ENCODE results near the gene DLG5.

Gene DLG5

DNA sequence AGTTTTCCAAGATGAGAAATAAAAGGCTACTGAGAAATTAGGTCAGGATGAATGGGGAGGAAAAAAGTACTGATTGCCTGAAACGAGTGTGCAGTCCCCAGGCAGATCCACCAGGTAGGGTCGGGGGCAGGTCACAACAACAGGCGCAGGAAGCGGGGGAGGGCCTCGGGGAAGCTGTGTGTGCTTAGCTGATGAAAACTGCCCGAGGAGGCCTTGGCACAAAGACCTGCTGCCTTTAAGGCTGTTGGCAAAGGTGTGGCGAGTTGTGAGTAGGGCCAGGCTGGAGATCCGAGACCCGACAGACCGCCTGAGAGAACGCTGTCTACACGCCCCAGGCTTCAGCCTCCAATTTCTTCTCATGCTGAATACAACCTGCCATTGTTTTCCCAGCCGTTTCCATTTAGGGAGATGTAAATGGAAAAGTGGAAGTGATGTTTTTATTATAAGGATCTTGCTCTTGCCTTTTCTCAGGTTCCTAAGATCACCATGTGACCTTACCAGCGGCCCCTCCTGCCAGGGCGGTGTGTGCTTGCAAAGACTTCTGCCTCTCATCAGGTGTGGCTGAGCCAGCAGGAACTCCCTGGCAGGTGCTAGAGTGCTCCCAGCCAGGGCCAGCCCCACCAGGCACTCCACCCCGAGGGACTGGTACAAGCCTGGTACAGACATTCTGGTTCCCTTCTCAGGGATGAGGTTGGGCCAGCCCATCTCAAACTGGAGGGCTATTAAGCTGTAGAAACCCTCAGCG is 60.8 kb downstream of the DLG5 start:
- no peak for DNase-seq

DNA sequence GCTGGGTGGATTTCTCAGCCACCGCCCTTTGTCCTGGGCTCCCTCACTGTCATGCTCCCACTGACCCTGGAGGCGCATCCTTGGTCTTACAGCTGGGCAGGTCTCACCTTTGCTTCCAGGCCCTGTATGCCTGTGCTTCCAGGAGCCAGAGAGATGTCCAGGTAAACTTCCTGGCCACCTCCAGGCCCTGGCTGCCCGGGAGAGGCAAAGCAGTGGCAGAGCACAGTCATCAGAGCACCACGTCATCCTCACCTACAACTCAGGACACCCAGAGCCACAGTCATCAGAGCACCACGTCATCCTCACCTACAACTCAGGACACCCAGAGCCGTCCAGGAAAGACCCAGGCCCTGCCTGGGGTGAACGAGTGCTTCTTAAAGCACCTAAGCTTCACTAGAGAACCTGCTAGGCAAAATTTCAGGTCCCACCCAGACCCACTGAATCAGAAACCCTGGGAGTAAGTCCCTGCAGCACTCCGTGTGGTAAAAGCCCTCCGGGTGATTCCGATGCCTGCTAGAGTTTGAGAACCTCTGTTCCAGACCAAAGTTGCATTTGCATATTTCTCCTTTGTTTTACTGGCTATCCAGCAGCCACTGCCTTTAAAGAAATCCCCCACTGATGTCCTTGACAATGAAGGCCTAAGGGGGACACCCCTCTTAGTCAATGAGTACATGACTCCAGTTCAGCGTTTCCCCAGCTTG is 62.3 kb downstream of the DLG5 start:
- no peak for DNase-seq

DNA sequence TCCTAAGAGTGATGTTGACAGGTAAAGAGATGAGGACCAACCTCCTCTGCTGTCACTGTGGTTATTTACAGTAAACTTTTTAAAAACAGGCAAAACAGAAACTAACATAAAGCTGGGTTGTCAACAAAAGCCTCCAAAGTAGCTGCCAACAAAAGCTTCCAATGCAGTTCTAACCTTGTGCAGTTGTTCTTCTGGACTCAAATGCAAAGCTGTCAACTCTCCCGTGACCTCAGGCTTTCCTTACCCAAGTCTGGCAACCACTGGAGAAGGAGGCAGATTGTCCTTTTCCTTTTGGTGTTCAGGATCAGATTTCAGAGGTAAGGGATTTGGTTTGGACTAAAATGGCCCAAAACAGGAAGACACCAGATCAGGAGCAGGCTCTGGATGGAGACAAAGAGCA is 63.1 kb downstream of the DLG5 start:
- no peak for DNase-seq

DNA sequence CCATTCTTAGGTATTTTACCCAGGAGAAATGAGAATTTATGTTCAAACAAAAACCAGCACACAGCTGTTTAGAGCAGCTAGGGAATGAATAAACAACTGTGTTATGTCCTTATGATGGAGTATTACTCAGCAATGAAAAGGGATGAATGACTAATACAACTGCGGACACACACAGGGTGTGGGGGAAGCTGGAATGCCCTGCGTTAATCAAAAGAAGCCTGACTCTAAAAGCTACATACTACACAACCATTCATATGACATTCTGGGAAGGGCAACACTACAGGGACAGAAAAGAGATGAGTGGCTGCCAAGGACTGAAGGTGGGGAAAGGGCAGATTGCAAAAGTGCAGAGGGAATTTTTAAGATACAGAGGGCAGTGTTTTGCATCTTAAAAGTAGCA is 64.0 kb downstream of the DLG5 start:
- DNase-seq: no peak

DNA sequence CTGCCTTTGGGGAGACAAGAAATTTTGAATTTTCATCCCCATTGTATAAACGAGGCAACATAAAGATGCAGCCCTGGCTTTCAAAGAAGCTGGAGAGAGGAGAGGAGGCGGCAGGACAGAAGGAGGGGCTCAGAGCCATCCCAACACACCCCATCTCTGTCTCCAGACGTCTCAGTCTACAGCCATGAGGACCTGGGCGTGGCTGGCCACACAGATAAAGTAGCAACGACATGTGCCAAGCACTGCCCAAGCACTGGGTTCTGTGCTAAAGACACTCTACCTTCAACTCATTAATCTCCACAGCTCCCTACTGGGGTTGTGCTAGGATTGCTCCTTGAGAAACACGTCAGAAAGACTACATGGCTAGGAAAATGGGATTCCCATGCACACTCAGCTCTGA is 65.2 kb downstream of the DLG5 start:
- no peak for DNase-seq

DNA sequence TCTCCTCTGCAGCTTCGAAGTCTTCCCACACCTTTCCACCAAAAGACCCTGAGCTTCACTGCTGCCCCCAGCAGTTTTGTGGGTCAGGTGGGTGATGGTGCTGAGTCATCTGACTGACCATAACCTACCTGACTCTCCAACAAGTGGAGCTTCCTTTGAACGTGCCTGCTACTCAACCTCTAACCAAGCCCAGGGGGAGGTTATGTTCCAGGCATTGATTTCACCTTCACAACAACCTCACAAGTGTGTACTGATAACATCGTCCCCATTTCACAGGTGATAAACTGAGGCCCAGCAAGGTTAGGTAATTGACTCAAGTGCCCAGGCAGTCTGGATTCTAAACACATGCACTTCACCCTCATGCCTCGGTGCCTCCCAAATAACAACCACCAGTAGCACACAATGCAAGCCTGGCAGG is 66.7 kb downstream of the DLG5 start:
- no peak for DNase-seq

DNA sequence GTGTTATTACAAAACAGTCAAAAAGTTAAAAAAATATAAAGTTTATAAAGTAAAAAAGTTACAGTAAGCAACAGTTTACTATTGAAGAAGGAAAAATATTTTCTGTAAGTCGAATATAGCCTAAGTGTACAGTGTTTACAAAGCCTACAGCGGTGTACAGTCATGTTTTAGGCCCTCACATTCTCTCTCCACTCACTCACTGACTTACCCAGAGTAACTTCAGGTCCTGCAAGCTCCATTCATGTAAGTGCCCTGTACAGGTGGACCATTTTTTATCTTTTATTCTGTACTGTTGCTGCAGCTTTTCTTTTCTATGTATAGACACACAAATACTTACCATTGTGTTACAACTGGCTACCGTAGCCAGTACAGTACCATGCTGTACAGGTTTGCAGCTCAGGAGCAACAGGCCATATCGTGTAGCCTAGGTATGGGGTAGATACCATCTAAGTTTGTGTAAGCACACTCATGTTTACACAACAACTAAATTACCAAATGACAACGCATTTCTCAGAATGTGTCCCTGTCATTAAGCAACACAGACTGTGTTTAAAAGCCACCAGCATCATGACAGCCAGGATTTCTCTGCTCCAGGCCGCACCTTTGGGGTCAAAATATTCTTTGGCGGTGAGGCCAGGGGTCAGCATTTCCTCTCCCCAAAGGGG is 67.2 kb downstream of the DLG5 start:
- no peak for DNase-seq

DNA sequence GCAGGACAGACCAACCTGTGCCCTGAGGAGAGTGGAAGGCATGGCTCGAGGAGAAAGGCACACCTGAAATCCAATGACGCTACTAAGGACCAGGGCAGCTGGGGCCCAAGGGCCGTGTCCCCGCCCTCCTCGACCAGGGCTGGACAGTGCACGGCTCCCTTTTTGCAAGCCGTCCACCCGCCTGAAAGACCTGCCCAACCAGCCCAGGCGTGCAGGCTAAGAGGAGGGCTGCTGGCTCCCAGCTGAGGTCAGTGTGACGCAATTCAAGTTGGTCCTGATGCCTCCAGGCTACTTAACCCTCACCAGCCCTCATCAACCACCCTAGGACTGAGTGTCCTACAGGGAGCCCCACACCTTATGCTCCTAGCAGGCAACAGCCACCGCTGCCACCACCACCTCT is 69.3 kb downstream of the DLG5 start:
- no peak for DNase-seq

DNA sequence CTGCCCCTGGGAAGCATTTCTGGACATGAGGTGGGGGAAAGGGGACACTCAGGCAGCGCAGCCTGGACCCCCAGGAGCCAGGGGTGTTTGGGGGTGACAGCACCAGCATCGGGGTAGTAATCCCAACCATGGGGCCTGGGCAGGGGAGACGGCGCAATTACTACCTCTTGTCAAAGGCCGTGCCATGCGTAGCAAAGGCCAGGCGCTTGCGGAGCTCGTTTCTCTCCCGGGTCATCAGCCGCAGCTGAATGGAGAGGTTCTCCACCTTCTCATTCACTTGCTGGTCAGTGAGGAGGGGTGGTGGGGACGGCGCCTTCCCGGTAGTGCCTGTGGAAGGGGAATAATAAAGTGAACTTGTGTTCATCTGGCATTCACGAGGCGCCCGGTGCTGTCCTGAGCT is 70.0 kb downstream of the DLG5 start:
- no peak for DNase-seq

DNA sequence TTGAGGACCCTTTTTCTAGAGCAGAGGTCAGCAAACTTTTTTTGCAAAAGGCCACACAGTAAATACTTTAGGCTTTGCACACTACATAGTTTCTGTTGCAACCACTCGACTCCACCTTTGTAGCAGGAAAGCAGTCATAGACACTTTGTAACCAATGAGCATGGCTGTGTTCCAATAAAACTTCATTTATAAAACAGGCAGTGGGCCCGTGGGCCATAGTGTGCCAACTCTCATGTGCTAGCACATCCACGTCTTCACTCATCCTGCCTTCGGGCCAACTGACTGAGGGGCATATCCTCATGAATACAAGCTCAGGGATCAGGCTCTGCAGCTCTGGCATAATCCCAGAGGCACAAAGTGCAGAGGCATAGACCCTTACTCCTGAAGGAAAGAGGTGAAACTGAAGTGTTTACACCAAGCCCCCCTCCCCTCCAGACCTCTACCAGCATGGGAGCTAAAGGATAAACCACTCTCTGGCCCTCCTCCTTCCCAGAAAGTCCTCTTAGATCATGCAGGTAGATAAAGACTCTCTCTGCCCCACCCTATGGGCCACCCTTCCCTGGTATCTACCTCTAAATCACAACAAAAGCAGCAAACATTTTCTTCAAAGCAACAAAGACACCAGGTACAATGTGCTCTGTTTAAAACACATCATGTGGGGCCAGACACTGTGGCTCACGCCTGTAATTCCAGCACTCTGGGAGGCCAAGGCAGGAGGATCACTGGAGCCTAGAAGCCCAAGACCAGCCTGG is 71.0 kb downstream of the DLG5 start:
- no peak for DNase-seq

DNA sequence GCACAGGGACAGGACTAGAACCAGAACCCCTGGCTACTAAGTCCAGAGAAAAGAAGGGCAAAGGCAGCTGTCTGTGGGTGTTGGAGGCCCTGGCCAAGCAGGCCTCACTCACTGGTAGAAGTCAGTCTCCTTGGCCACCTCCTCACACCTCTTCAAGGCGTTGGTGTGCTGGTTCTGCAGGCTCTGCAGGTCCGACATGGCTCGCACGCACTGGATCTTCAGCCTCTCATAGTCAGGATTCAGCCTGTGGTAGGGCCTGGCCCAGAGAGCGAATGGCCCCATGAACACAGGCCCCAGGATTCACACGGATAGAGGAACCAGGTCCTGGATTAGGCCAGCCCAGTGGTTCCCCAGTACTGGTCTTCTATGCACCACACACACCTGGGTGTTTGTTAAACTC is 72.4 kb downstream of the DLG5 start:
- no peak for DNase-seq

DNA sequence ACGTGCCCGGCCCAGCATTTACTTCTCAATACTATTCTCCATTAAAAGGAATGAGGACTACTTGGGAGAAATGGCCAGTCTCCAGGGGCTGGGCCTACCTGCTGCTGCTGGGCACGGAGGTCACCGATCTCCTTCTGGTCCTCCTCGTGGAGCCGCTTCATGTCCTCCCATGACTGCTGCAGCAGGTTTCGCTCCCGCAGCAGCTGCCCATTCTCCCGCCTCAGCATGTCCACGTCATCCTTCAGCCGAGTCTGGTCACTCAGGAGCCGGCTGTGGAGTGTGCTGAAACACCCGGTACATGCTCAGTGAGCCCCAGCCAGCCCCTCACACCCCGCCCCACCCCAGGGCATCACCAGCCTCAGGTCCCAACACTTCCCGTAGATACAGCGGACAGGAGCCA is 73.3 kb downstream of the DLG5 start:
- no peak for DNase-seq

DNA sequence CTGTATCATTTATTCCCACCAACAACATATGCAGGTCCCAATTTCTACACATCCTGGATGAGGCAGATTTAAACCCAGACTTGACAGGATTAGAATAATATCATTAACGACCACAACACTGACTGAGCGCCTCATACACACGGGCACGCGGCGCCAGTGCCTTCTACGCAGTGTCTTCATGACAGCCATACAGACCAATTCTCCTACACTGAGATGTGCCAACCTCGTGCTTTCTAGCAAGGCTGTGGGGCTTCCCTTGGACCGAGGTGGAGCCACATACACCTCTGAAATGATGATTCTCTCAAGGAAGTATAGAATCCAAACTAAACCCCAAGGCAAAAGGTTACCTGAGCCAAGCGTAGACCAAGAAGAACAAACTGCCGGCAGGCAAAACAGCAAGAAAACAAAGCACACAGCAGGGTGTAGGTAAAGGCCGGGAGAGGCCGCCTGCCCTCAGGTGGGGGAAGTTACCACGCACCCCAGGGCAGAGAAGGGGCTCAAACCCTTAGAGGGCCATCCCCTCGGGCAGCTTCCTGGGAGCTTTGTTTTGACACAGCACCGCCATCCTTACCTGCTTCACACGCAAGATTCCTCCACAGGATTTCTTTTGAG is 75.8 kb downstream of the DLG5 start:
- no peak for DNase-seq

DNA sequence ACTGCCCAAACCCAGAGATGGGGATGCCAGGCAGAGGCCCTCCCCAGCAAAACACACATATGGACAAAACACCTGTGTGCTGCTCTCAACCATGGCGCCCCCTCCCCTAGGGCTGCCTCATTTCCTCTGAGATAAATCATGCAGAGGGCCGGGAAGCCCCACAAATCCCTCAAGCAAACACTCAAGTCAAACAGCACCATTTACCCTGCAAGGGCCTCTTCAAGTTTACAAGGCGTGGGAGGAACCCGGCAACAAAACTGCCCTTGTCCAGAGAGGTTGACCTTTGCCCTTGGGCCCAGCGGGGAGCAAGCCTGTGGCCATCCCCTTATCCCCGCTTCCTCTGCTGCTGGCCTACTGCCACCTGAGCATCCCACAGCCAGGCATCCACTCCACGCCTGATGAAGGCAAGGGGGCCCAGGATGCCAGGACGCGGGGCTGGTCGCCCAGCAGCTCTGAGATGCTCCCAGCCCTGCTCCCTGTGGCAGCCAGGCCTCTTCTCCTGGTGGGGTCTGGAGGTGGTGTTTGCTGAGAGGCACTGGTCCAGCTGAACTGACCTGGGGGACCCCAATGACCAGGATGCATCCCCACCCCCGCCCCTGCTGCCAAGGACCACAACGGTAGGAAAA is 77.4 kb downstream of the DLG5 start:
- DNase-seq: no peak

DNA sequence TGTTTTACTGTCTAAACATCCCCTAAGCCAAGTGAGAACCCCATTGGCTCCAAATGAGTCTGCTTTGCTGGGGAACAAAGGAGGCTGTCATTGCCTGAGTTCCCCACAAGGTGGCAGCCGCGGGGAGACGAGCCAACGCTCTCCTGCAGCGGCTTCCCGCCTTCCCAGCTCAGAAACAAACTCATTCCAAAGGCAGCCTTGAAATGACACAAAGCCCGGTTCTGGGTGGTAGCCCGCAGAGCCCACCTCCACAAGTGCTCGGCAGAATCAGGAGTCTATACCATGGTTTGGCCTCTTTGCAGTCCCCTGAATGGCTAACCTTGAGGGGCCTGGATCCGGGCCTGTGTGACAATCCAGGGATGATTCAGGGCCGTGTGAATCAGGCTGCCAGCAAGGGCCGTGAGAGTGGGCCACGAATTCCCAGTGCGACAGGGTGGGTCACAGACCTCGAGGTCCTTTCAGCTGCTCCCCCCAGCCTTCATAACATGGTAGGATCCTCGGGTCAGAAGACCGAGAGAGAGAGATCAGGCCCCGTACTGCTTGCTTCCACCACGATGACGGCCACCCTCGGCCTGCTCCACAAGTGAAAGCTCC is 79.7 kb downstream of the DLG5 start:
- peak; percentile 68 for DNase-seq

DNA sequence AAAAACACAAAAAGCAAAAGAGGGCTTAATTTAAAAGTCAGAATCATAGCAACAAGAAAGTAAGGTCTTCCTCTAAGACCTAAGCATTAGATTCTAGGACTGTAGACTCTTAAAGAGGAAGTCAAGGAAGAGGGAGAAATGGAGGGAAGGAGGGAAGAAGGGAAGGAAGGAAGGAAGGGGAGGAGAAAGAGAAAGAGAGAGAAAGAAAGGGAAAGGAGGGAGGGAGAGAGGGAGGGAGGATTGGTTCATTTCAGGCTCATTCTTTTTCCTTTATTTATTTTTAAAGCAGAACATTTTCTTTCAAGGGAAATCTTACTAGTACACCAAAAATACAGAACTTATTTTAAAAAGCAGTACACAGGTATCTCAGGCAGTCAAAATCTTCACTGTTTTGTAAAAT is 81.1 kb downstream of the DLG5 start:
- DNase-seq: no peak

DNA sequence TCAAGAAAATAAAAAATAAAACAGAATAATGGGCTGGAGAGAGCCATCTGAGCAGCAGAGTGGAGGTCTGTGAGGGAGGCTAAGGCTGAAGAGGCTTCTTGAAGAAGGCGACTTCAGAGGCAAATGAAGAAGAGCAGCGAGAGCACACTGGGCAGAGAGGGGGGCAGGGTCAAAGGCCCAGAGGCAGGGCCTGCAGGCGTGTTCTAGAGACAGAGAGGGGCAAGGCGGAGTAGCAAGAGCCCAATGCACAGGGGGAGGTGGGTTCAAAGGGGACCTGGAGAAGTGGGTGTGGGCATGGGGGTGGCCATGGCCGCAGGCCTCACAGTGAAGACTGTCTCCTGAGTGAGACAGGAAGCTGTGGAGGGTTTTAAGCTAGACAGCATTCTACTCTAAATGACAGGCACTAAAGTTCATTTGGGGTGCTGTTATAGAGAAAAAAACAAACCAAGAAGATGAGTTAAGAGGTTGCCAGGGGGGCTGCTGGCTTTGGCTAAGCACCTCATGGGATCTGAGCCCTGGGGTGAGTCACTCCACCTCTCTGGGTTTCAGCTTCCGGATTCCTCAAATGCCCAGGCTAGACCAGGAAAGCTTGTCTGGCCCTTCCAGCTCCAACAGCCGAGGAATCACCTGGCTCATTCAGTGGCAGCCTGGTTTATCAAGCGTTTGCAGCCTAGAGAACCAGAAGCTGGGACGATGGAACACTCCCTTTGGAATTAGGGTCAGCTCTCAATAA is 81.7 kb downstream of the DLG5 start:
- peak; percentile 81 for DNase-seq

DNA sequence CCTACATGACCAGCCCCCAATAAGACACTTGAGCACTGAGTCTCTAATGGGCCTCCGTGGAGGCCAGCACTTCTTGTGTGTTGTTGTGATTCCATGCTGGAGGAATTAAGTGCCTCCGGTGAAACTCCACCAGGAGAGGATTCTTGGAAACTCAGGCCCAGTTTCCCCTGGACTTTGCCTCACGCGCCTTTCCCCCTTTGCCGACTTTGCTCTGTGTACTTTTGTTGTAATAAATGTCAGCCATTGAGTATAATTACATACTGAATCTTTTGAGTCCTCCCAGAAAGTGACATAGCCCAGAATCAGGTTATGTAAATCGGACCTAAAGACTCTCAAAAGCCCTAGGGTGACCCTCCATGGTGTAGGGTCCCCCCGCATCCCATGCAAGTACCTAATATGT is 82.4 kb downstream of the DLG5 start:
- DNase-seq: no peak

DNA sequence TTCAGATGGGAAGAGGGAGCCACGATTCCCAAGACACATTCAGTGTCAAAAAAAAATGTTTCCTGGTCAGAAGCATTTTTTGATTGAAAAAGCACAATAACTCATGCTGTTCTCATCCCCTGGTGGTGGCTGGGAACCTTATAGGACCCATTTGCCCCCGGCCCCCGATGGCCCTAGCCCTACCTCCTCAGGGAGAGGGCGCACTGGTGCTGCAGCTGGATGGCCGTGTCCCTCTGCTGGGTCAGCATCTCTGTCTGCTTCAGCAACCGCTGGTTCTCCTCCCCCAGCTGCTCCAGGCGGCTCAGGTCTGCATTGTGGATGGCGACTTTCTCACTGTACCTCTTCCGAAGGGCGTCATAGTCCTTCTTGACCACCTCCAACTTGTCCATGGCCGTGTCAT is 83.3 kb downstream of the DLG5 start:
- no peak for DNase-seq

DNA sequence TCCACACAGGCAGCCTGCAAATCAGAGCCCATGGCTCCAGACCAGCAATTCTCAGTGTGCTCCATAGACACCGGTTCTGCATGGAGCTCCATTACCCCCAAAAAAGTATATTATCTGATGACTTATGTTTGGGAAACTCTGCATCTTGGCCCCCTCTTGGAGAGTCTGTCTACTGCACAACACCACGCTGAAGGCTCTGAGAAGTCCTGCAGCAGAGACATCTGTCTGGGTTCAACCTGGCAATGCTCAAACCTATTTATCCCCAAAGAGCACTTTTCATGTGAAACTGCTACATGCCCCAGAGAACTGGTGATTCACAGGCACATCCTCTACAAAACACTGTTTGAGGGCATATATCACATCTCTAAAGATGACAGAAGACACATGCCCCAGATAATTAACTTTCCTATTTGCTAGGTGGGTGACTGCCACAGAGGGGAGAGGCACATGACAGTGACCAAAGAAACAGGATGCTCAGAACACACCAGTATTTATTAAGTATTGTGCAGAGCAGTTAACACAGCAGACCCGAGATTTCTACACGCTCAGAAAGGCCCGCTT is 83.8 kb downstream of the DLG5 start:
- no peak for DNase-seq

Measured in T1000 (cell line).